Left forelimb (tissue), 1 donor: Measurements from ENCODE around the gene MTOR.
"Not testable (repeated sequence)": the region's sequence is repeated elsewhere in the genome, so short reads cannot be mapped to it uniquely, and the experiment has no call there.

Source experiments
- DNase-seq: peaks from one replicate; pipeline ENCODE4 v3.0.0-alpha.2; 2018; ENCODE audit warnings: low spot score

Gene MTOR

DNA sequence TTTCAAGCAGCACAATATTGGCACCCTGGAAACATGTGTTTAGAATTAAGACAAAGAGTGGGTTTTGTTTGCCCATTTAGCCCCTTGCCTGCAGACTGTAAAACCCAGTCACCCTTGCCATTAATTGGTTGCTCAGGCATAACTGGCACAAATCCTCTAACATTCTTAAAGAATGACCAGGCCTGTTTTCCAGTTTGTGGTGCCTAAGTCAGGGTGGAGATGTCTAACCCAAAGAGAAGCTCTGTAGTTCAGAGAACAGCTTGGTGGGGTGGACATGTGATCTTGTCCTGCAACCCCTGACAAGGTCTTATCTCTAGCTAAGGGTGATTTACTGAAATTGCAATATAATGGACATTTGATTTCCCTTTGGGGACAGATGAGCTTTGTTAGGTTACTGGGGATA is 82.0 kb downstream of the MTOR start:
- DNase-seq: no peak

DNA sequence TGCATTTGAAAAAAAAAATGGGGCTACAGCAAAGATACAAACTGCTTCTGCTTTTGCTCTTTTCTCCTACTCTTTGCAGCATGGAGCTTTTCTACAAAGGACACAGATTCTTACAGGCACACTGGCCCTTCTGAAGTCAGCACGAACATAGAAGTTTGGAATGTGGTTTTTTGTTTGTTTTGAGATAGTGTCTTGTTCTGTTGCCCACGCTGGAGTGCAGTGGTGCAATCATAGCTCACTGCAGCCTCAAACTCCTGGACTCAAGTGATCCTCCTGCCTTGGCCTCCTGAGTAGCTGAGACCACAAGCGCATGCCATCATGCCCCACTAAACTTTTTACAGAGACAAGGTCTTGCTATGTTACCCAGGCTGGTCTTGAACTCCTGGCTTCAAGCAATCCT is 82.6 kb downstream of the MTOR start:
- not testable (repeated sequence) for DNase-seq

DNA sequence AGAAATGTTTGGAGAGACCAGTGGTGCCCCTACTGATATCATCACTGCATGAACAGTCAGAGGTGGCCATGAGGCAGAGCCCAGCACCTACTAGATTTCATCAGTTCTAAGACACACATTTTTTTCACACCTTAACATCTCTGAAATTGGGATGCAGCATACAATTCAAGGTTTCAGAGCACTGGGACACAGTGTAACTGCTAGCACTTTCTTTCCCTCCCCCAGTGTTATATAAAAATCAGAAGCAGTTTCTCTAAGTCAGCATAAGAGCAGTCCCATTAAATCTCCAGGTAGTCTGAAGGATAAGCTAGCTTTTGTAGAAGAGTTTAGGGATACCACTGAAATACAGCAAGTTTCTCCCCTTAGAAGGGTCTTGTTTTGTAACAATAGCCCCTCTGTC is 83.2 kb downstream of the MTOR start:
- DNase-seq: no peak

DNA sequence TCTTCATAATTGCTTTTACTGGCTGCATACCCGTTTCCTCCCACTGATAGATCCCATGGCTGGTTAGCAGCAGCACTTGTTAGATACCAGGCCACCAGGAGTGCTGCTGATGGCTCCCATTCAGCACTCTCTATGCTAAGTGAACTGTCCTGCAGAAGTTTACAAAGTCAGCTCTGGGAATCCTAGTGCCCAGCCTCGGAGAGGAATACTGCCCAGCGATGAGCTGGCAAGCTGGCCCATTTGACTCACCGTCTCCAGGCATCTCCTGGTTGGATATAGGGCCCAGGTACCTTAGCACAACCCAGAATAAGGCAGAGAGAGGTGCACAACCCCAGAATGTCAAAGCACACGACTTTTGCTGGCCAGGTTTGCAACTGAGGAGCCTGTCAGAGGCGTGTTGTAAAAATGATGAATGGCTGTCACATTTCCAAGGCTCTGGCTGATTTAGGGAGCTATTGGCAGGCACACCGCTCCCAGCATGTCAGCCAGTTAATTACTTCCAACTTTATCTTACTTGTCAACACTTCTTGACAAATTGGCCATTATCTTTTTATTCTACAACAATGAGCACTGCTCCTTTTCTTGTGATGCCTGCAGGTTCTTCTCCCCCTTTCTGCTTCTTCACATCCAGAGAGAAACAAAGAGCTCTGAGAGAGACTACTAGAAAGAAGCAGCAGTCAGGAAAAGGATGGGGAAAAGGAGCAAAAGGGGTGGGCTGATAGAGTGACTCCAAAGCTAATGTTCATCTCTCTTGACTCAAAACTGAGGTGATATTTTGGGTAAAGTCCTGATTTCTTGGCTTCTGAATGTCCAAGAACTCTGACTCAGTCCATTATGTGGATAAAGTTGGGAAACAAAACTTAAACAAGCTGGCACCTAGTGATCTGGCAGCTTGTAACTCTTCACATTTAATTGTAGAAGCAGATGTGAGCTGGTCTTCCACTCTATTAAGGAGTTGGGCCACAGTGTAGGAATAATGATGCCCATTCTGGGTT is 84.0 kb downstream of the MTOR start:
- no peak for DNase-seq

DNA sequence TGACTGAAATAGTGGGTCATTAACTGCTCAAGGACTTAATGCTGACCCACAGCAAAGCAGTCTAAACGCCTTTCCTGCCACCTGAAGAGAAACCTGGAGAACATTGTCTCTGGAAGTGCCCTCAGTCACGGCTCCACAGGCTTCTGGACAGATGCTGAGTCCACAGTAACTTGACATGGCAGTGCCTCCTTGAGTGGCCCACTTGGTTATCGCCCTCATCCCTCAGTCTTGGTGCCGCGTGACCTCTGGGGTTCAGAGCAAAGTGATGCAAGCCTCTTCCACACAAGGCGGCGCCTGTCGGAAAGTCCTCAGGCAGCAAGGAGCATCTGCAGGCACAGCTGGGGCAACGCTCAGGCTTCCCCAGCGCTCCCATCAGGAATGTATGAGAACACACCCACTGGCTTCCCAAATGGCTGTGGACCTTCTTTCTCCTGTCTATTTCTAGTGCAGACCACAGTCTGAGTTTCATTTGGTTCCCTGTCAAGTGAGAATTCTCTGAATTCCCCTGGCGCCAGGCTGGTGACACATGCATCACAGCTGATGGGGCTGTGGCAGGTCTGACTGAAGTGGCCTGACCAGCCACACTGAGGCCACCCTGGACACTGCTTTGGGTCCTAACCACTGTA is 86.2 kb downstream of the MTOR start:
- no peak for DNase-seq

DNA sequence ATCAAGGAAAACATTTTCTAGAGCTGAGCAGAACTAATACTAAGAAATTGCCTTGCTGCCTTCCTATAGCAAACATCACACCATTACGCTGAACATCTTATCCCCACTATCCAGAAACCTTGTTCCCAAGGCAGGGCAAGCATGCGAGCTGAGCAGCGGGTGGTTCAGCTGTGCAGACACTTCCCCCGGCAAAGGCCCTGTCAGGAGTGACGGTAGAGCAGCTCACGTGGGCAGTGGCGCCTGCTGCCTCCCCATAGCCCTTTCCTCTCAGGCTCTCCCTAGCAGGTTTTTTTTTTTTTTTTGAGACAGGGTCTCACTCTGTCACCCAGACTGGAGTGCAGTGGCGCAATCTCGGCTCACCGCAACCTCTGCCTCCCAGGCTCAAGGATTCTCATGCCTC is 86.9 kb downstream of the MTOR start:
- DNase-seq: no peak

DNA sequence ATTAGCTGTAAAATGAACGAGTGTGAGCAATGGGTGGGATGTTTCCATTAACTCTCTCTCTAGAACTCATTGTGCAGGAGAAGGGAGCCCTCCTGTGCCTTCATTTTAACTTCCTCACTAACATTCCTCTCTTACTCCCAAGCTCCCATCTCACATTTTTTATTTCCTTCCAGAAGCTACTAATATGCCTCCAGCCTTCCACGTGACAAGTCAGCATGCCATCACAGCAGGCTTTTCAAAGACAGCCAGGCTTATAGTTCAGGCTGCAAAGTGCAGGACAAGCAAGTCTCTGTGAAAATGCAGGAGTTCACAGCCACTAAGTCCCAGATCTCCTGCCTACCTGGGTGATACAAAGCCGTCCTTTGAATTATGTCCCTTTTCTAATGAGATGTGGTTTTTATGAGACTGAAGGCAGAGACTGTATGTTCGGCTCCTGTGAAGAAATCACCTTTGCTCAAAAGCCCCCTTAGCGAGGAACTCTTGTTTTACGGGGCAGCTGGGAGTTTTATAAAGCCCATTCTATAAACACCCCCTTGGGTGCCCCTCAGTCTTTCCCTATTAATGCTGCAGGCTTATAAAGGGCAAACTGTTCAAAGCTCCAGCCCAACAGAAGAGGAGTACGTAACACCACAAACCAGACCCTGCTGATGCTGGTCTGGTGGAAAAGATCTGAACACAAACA is 87.9 kb downstream of the MTOR start:
- no peak for DNase-seq

DNA sequence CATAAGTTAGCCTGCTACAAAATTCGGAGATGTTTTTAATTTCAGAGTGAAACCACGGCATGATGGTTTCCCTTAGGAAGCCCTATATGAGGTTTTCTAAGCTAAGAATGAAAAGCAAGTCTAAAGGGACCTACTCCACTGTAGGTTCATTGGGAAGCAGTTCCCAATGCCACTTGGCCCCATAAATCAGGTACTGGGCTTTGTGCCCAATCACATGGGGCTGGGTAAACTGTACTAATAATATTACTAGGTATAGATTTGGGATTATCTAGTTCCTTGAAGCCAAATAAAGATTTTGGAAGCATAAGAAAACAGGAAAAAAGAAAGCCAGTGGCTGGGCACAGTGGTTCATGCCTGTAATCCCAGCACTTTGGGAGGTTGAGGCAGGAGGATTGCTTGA is 92.2 kb downstream of the MTOR start:
- DNase-seq: no peak

DNA sequence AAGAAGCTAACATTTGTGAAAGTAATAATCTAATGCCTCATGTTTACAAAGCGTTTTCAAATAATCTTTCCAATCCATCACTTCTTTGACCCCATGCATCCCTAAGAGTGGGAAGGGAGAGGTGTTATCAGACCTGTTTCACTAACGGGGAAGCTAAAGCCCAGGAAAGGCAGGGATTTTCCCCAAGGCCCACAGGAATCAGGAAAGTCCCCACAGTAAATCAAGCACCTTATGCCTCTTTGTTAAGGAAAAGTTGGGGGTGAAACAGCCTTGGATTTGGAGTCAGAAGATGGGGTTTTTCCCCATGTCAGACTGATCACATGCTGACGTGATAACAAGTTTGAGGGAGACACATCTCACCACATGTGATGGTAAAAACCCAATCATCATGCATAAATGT is 93.1 kb downstream of the MTOR start:
- no peak for DNase-seq

DNA sequence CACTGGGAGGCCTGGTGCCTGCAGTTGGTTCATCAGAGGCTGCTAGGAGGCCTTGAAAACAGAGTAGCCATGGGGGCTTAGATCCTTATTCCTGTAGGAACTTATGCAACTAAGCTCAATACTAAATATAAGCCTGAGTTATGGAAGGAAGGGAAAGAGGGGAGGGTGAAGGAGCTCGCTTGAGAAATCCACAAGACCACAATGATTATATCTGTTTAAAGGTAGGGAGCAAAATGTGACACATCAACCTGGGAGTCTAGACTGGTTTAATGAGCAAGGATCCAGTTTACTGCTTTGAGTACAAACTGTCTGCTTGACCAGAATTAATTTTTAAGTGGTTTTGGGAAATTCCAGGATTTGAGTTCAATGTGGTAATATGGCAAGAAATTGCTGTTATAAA is 93.6 kb downstream of the MTOR start:
- DNase-seq: no peak

DNA sequence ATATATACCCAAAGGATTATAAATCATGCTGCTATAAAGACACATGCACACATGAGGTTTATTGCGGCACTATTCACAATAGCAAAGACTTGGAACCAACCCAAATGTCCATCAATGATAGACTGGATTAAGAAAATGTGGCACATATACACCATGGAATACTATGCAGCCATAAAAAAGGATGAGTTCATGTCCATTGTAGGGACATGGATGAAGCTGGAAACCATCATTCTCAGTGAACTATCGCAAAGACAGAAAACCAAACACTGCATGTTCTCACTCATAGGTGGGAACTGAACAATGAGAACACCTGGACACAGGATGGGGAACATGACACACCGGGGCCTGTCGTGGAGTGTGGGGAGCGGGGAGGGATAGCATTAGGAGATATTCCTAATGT is 95.6 kb downstream of the MTOR start:
- DNase-seq: not testable (repeated sequence)

DNA sequence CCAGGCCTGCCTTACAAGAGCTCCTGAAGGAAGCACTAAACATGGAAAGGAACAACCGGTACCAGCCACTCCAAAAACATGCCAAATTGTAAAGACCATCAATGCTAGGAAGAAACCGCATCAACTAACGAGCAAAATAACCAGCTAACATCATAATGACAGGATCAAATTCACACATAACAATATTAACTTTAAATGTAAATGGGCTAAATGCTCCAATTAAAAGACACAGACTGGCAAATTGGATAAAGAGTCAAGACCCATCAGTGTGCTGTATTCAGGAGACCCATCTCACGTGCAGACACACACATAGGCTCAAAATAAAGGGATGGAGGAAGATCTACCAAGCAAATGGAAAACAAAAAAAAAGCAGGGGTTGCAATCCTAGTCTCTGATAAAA is 99.6 kb downstream of the MTOR start:
- DNase-seq: not testable (repeated sequence)

DNA sequence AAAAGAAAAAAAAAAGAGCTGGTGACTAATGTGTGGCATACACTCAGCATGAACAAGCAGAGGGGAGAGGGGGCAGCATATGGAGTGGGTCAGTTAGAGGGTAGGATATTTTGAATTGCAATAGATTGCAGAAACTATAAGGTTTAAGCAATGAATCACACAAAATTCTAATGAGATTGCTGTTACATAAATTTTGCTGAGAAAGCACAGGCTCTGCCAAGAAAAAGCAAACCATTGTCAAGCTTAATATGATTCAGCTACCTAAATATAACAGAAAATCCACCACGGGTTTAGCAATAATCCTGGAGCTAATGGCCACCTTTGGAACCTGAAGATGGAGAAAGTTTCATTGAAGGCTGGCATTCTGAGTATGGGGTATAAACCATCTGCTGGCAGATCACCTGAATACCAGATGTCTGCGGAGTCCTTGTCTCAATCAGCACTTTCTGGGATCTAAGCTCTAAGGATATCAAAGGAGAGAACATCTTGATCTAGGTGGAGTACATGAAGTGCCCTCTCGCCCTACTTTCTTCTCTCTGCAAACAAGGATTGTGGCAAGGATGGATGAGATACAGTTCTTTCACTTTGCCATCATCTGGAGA is 103.5 kb downstream of the MTOR start:
- DNase-seq: no peak

DNA sequence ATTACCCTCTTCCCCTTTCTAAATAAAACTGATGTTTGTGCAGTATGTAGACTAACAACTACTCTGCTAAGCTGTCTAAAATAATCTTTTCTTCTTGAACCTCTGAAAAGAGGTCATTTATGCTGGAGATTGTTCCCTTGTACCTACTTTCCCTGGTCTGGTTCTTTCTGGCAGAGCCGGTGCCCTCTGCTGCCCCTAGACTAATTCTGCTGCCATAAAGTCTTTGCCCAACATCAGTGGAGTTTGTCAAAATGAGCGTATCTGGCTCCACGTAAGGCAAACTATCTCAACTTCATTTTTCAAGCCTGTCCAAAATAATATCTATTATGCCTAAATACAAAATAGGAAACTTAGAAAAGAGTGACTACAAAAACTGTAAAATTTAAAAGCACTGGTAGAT is 104.1 kb downstream of the MTOR start:
- no peak for DNase-seq

DNA sequence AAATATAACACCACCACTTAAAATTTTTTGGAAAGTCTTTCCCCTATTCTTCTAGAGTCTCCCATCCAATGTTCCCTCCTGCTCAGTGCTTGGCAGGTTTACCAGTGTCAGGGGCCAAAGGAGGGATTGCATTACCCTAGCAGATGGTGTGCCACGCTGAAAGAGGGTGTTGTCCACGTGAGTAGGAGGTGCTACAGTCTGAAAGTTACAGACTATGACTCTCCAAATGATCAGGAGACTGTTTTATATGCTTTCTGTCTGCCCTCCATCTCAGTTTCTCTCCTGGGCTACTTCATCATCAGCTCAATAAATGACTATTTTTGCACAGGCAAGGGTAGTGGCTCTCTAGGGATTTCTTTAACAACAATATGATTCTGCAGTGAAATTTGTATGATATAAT is 104.5 kb downstream of the MTOR start:
- DNase-seq: no peak

DNA sequence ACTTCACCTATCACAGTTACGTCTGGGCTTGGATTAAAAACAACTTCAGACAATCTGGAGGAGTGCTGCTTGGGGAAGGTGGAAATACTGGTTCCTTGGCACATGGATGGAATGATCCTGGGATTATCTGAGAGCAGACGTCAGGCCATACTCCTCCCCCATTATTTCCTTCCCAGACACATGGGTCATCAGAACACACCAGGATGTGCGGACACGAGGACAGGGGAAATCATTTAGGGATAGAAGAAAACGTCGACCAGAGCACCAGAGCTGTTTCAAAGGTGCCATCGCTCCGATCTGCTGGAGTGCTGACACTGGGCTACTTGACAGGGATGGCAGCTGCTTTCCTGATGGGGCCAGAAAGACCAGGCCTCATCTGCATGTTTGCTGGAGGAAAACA is 105.0 kb downstream of the MTOR start:
- no peak for DNase-seq

DNA sequence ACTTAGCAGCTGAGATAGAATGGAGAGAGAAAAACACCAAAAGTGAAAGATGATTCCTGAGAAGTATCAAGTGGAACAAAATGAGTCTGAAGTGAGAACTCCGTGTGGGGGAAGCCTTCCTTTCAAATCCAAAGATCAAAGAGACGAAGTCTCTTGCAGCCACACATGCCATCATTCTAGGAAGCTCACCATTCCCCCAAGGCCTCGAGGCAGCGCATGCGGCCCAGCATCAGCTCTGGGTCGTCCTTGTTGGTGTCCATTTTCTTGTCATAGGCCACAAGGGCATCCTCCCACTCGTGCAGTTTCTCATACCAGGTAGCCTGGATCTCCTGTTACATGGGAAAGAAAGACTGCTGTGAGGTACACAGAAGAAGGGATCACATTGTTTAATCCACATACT is 105.4 kb downstream of the MTOR start:
- no peak for DNase-seq

DNA sequence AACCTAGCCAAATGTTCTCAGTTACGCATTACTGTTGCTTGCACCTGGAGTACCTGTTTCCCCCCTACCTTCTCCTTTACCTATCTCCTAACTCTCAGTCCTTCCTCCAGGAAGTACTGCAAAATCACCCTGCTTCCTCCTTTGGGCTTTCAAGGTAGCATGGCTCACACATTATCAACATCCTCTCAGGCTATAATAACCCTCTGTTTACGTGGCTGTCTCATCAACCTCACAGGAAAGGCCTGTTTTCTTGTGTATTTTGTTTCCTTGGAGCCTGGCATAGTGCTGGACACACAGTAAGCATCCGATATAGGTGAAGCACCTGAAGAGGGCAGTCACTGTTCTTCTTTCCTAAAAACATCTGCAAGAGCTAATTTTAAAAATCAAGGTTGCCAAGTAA is 105.9 kb downstream of the MTOR start:
- DNase-seq: no peak

DNA sequence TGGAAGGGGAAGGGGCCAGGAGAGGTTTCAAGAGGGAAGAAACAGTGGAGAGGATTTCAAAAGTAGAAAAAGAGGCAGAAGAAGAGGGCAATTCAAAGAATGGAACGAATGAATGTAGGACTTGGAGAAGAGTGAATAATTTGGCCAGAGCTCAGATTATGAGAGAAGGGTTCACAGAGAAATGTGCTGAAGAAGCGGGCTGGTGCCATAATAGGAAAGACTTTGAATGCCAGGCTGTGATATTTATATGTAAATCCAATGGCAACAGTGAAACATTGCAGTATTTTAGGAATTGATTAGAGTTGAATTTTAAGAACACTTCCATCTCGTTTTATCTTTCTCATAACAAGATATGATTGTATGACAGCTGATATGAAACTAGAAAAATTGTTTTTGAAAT is 109.2 kb downstream of the MTOR start:
- DNase-seq: no peak

DNA sequence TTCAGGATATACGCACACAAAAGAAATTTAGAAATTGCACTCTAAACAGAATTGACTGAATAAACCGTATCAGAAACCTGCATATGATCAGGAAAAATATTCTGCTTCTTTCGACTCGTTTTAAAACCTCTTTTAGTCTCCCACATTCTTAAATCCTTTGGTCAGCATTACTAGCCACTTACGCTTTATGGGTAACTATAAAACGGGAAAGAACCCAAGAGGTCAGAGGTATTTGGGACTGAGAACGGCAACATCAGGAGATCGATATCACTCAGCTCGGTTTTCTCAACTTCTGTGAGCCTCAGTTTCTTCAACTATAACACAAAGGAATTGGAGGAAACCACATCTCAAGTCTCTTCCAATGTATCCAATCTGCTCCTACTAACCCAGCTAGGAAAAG is 109.6 kb downstream of the MTOR start:
- DNase-seq: no peak

DNA sequence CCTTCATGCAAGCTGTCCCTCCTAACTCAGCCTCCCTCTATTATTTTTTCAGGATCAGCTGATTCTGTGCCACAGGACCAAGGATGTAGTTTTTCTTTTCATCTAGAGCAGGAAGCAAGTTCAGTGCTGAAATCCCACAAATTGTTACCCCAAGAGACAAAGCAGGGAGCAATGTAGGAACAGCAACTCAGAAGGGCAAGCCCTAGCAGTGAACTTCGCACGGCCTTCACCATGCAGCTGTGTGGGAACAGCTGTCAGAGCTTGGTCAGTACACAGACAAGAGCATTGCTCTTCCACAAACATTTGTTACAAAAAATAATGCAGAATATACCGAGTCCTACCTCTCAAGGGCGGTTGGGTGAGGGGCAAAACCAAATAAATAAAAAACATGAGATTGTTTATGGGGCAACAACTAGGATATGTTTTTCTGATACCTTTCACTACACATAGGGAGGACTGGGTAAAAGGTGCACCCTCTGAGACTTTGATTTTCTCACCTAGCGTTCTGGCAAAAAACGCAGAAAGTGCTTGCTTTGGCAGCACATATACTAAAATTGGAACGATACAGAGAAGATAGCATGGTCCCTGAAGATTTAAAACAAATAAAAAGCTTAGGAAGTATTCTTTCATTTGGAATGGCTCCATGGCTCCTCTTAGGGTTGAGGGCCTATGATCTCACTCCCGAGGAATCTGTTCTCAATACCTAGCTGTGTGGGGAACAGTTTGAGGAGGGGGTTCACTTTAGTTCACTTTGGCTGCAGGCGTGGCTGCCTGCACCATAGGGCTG is 110.3 kb downstream of the MTOR start:
- DNase-seq: no peak

DNA sequence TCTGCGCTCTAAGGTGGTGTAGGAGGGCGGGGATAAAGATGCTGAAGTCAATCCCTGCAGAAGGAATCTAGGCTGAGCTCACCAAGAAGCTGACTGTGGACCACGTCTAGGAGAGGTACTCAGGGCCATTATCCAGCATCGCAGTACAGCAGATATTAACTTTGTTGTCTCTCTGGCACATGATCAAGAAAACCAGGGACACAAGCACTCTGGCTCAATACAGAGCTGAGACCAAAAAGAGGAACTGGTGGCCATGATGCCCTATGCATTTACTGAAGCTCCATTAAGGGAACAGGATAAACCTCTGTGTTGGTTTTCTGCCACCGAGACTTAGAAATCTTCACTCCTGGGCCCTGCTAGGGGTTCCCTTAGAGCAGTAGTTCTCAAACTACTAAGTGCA is 111.2 kb downstream of the MTOR start:
- DNase-seq: no peak
